Eye (tissue), 1 donor: ENCODE measurements around the gene DDAH1.
A peak's percentile ranks its signal among the peaks of the same experiment; 100 is the strongest.

Source experiments
- DNase-seq: peaks from one replicate; pipeline ENCODE4 v3.0.0-alpha.2; 2015

The DDAH1 gene

DNA sequence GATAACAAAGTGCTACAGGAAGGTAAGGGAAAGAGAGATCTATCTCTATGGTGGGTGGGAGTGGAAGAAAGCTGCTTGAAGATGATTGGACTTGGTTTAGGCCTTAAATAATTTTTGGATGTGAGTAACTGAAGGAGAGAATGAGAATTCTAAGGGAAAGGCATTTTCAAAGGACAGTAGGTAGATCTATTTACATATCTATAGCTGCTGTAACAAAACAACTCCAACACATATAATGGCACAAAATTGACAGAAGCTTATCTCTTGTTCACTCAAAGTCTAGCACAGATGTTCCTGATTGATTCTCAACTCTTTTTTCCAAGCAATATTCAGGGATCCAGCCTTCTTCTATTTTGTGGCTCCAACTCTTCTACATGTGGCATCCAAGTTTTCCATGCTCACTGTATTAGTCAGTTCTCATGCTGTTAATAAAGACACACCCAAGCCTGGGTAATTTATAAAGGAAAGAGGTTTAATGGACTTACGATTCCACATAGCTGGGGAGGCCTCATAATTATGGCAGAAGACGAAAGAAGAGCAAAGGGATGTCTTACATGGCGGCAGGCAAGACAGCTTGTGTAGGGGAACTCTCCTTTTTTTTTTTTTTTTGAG lies 3.1 kb upstream of the DDAH1 start:
- no peak for DNase-seq

DNA sequence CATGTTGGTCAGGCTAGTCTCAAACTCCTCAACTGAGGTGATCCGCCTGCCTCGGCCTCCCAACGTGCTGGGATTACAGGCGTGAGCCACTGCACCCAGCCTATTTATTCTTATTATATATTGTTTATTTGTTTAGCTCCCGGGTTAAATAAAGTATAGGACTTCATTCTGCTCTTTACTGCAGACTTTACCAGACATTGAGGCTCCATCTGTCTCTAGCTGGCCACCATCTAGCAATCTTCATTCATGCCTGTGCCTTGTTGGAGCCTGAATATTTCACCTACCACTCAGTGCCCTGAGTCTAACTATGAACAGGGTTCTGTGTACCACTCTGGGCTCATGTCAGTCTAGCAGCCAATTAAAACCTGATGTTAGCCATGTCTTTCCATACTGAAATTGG lies 2.1 kb upstream of the DDAH1 start:
- no peak for DNase-seq

DNA sequence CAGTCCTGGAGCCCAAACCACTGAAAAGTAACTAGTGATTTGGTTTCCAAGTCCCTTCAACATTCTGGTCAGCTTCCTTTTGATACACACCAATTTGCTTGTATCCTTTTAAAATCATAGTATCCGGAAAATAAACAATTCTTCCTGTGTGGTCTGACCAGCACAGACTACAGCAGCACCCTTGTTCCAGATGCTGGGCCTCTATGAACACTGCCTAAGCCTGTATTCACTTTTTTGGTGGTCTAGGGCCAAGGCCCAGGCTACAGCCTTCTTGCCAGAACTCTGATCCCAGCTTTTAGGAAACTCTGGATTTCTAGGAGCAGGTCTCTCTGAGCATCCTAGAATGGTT lies 801 bp upstream of the DDAH1 start:
- peak; percentile 40 for DNase-seq

DNA sequence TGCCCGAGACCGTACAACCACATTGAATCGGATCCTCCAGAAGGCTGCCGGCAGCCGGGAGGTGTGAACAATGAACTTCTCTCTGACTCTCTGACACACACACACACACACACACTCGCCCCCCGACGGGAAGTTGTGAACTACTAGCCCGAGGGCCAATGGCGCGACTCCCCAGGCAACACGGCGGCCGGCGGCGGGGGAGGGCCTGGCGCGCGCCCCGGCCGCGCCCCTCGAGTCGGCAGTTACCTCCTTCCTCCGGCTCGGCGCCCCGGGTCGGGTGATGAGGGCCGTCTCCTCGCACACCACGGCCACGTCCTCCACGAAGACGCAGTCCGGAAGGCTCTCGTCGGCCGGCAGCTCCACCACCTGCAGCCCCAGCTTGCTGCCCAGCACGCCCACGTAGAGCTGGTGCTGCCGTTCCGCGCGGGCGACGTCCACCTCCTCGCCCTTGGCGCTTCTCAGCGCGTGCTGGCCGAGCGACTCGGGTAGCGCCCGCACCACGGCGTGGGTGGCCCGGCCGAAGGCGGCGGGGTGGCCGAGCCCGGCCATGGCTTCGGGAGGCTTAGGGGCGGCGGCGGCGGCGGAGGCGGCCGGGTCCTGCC lies 361 bp downstream of the DDAH1 start:
- peak; percentile 85 for DNase-seq

DNA sequence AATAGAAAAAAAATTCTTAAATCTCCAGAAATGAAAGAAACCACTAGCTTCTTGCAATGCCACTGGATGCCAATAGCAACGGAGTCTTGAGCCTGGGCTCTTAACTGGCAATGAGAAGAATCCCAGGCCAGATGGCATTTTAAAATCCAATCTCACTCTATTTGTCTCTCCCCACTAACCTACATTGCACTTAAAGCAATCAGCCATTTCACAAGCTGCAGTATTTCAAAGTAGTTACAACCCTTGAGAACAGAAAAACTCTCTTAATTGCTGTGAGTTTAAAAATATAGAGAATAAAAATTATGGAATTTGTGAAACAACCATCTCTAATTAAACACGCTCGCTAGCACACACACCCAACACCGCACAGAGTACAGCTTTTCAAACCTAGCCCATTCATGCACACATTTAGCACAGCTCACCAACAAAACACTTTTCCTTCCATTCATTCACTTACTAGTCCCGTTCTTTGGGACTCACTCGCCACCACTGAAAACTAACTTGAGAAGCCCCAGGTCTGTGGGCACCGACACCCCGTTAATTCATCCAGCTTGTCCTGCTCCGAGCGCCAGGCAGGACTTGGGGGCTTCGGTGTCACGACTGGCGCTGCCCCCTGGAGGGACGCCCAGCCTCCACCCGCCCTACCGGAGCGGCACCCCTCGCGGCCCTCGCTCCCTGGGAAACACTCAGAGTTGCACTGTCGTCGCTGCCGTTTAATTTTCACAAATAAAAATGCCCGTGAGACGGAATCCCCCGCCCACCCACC lies 1.0 kb downstream of the DDAH1 start:
- peak; percentile 61 for DNase-seq

DNA sequence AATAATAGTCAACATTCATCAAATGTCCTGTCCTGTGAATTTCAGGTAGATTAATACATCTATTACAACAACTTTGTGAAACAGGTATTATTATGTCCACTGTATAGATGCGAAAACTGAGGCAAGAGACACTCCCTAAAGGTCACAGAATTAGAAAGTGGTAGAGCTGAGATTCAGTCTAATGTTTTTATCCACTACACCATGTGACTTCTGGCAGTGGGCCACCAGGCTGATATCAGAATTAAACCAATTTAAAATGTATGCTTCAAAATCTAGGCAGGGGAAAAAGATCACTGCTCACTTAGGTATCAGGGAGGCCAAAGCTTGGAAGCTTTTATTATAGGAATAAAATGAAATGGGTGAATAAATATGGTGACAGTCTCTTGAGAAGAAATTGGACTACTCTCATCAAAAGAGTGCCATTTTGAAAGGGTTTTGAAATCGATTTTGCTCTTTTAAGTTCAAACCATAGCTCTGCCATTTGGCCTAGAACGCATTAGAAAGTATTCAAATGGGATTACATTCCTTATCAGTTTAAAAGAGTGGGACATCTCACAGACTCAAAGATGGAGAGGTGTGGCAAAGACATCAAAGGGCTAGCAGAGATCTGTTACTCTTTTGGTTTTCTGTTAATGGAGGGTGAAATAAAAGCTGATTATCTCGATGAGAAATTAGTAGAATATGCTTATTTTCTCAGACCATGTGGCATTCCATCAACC lies 1.9 kb downstream of the DDAH1 start:
- DNase-seq, result no peak

DNA sequence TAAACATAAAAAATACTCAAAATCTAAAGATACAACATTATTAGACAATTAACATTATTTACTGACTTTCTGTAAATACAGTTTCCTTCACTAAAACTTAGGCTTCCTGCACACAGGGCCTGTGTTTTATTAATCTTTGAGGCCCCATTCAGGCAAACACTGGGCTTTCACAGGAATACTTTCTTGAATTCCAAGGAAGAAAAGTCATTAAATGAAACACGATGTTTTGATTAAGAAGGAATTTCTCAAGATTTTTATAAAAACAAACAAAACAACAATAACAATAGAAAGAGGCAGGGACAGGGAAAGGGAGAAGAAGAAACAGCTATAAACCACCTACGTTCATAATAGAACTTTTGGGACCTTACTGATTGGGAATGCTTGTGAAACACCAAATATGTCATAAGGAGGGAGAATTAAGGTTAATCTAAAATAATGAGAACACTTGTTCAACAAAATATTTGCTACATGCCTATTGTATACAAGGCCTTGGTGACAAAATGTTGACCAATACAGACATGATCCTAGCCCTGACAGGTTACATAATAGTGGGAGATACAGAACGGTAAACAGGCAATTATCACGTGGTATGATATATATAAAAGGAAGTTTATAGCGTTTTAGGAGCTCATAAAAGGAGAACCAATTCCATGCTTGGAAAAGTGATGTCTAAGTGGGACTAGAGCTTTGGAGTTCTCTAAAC lies 3.6 kb downstream of the DDAH1 start:
- DNase-seq, result no peak

DNA sequence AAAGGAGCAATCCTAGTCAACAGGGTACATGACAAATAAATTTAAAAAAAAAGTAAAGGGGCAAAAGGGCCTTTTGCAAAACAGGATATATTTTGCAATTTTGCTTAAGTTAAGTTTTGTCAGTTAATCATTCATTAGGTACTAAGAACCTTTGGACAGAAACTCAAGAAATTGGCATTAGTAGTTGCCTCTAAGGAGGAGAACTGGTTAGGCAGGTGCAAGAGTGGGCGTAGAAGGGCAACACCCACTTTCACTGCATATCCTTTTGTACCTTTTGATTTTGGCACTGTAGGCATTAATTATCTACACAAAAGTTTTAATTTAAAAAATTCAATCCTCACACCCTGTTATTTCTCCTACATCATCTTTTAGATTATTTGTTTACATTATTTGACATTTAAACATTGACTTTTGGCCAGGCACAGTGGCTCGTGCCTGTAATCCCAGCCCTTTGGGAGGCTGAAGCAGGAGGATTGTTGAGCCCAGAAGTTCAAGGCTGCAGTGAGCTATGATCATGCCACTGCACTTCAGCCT lies 4.3 kb downstream of the DDAH1 start:
- DNase-seq, result no peak

DNA sequence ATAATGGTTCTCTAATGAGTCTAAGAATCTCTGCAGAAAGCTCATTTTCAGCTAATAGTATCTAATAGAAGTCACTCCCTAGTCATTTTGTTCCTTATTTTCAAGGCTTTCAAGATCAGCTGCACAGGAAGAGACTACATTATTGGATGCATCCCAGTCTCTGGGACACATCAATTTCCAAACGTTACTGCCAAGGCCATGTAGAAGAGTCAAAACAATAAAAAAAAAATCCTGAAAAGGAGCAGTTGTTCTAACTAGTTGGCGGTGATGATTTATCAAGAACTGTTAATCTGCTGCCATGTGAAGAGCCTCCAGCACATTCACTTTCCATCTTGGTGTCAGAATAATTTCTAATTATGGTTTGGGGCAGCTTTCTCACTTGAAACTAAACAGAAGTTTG lies 5.7 kb downstream of the DDAH1 start:
- no peak for DNase-seq

DNA sequence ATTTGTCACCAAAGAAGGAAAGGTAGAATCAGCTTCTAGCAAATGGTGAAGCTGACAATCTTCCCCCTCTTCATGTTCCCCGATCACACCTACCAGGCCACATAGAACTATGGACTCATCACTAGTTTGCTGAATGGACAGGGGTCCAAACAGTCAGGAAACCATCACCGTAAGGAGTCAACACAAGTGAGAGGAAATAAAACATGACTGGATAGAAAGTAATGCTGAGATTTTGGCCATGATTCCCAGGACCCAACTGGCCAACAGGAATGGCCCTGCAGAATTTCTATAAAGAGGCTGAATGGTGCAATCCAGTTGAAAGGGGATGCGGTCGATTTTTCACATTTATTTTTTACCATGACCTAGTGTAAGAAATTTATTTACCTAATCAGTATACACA lies 10.7 kb downstream of the DDAH1 start:
- DNase-seq, result no peak

DNA sequence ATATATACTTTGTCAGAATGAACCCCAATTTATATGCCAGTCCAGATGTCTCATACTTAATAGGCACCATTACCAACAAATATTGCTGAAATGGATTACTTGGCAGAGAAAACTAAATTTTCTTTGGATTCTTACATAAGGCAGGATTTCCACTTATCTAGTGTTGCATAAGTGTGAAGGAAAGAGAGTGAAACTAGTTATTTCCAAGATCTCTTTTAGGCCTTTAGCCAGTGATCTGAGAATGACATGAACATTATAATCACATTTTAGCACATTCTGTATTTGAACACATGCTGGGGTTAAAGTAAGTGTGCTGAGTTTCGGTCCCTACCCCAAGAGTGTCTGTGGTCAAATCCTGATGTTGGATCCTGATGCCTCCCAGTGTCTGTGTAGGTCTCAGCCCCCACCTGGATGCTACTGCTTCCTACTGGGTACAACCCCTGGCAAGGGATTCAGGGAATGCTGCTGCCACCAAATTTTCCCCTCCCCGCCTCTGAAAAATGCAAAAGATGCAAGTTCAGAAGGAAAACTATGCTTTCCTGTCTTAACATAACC lies 11.2 kb downstream of the DDAH1 start:
- DNase-seq, result no peak

DNA sequence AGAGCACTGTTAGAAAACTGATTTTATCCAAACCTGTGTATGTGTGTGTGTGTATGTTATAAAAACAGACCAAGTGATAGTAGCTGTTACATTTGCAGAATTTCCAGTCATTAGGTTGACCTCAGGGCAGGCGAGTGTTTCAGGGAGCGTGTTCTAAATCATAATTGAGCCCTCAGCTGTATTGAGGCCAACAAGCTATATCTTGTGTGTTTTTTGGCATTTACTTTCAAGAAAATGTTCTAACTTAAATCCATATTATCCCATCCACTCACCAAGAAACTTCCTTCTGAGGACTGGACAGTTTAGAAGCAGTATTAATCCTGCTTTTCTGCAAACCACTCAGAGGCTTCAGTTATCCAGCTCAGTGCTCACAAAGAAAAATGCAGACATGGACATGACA lies 12.0 kb downstream of the DDAH1 start:
- peak; percentile 64 for DNase-seq

DNA sequence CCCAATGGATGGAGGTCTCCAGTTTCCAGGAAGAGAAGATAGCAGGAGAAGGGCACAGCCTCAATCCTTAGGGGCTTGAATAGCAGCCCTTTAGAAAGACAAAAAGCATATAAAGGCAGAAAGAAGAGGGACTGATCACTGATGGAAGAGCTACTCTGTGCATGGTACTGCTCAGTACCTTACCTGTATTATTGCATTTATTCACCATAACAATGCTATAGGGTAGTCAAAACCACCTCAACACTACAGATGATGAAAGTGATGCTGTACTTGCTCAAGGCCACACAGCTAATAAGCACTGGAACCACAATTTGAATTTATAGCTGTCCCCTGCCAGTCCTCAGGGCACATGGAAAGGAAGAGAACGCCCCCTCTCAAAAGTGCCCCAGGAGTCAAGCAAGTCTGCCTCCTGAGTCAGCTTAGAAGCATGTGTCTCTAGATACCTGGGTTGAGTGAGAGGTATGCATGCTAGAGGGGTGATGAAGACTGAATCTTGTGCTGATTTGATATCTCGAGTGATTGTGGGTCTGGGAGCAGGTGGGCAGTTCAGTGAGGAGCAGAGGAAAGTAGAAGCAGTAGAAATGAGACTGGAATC lies 13.6 kb downstream of the DDAH1 start:
- no peak for DNase-seq

DNA sequence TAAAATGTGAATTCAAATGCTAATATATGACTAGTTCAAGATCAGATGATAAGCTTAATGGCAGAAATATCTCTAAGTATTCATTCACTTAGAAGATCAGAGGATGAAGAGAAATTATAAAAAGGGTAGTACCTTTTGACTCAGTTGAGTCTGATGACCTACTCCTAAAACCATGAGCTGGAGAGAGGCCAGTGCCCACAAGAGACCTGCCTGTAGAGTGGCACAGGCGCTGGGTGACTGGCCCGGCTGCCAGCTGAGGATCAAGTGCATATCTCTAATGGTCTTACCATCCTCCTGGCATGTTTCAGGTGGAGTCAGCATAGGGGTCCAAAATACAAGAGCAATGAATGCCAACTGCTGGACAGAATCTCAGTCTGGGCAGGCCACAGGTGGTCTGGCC lies 14.1 kb downstream of the DDAH1 start:
- no peak for DNase-seq

DNA sequence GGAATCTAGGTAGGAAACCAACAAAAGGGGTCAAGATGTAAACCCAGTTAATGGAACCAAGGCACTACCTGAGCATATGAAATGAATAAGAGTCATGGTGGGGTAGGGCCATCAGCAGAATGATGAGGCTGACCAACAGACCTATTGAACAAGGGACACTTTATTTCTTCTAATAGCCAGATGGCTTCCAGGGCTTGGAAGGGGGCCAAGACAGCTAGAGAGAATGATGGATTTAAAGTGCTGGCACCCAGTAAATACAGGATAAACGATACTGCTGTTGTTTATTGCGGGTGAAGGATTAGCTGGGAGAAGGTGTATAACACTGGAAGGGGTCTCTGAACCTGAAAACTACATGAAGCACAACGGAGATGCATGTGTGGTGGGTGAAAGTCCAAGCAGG lies 15.6 kb downstream of the DDAH1 start:
- DNase-seq, result no peak

DNA sequence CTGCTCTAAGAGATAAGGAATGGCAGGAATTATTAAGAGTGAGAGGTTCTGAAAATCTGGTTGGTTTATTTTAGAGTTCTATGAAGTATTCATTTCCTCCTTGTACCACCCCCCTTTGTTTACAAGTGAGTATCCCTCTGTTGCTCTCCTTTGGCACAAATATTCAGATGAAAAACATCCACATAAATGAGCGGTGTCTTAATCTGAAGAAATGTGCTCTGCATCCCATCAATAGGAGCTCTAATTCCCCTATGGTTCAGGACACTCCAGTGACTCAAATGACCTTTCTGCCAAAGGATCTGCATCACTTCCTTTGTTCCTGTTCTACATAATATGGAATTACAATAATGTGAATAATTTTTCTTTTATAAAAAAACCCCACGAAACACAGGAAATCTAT lies 16.6 kb downstream of the DDAH1 start:
- no peak for DNase-seq

DNA sequence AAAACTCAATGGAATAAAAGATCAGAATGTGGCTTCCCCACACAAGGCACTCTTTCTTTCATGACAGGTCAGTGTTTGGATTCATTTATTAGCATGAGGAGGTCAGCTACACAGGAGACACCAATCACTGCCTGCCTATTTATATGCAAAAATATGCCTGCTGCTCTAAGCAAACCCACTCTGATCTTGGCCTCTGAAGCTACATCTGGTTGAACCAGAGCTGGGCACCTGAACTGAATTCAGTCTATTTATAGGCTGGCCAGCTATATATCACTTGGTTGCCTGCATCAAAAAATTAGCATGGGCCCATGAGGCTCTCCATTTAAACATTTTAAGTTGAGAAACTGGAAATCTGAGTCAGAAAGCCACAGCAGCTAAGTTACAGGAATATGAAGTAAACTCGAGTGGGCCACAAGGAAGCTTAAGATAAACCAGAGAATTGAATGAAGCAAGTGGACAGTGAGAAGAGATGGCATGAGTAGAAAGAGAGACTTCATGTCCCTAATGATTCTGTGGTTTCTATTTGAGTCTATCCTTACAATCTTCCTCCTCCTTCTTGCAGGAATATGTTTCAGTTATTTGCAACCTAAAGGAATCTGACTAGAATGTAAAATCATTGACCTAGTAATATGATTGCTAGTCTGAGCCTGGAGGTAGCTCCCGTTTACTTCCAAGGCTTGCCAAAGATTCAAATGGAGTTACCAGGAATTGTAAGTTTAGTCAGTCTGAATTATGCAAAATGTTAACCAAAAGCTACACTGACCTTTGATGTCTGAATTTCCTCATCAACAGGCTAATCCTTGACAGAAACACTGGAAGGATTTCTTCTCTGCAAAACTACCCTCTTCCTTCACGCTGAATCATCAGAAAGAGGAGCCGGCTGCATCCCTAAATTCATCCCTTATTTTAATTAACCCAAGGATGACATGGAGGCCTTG lies 17.7 kb downstream of the DDAH1 start:
- DNase-seq, result no peak

DNA sequence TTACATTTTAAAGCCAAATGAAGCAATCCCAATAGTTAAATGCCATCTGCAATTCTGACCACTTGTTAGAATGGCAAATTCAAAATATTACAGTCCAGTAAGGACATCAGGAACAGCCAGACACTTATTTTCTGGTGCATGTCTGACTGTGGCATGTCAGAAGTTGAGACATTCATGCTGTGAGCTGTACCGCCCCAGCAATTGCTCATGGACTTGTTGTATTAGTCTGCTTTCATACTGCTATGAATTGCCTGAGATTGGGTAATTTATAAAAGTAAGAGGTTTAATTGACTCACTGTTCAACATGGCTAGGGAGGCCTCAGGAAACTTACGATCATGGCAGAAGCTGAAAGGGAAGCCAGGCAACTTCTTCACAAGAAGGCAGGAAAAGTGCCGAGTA lies 19.1 kb downstream of the DDAH1 start:
- DNase-seq, result no peak

DNA sequence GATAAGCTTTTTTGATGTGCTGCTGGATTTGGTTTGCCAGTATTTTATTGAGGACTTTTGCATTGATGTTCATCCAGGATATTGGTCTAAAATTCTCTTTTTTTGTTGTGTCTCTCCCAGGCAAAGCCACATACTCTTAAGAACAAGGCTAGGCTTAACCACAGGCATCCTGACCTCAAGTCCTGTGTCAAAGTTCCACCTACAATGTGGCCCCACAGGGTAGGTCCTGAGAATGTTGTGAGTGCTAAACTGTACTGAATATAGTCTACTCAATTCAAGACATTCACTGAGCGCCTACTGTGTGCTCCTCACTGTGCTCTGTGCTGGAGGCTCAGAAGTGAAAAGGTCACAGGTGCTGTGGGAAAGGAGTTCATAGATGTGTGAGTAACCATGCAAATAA lies 20.6 kb downstream of the DDAH1 start:
- no peak for DNase-seq

DNA sequence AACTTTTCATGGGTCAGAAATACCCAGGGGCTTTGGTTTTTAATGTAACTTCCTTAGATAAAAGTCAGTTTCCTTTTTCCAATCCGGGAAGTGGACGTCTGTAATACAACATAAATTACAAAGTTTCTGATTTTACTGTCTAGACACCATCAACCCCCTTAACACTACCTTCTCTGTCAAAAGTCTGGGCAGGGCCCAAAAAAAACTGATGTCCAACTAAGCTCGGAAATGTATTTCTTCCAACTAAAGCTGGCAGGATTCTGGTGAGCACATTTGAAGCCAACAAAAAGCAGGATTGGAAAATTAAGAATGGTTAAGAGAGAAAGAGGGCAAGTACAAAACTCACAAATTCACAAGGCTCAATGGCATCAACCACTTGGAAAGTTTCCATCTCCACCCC lies 24.3 kb downstream of the DDAH1 start:
- no peak for DNase-seq

DNA sequence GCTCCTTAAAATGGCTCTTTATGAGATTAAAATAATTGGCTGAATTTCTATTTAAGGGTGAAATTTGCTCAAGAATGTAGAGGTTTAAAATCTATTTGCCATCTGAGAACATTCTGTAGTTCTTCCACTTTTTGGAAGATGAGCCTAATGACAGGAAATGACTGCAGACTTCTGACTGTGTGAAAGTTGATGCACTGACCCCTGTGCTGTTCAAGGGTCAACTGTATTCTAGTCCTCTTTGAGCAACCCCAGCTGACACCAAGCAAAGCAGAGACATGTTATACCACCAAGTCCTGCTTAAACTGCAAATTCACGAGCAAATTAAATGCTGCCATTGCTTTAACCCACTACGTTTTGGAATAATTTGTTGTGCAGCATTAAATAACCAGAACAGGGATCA lies 26.6 kb downstream of the DDAH1 start:
- DNase-seq, result no peak
